Measurements from ENCODE around the gene NUTM2G.
"Not testable (repeated sequence)": the region's sequence is repeated elsewhere in the genome, so short reads cannot be mapped to it uniquely, and the experiment has no call there.

NUTM2G gene

GRCh38 chr9:96928543-96928942, at the start of gene NUTM2G:
Gene NUTM2G (plus strand): TSS chr9:96928843. CDS start chr9:96929025, 182 bp downstream.
- H3K9me3 ChIP-seq (ENCODE audit: severe bottlenecking); H3K4me3 ChIP-seq (ENCODE audit: severe bottlenecking); H3K27me3 ChIP-seq (ENCODE audit: insufficient read depth, poor library complexity, severe bottlenecking); H3K36me3 ChIP-seq (ENCODE audit: low read depth); ATAC-seq (ENCODE audit: low read depth); DNase-seq (ENCODE audit: low spot score); H3K4me1 ChIP-seq (ENCODE audit: insufficient read depth, poor library complexity, severe bottlenecking); H3K27ac ChIP-seq (ENCODE audit: poor library complexity, severe bottlenecking): not testable (repeated sequence)

- H3K27me3 ChIP-seq (ENCODE audit: insufficient read depth, poor library complexity, severe bottlenecking): no peaks in the 10 kb centered on the region
- no peaks in the 10 kb centered on the region for H3K36me3 ChIP-seq (ENCODE audit: low read depth)
- peaks cover 18% of the 10 kb centered on the region for H3K4me1 ChIP-seq (ENCODE audit: insufficient read depth, poor library complexity, severe bottlenecking)
- peak; percentile 13; the same call in 1 of the 3 replicates for ATAC-seq (ENCODE audit: low read depth)
- DNase-seq (ENCODE audit: low spot score): no peak
- no peaks in the 10 kb centered on the region for H3K9me3 ChIP-seq (ENCODE audit: severe bottlenecking)
- TF ChIP-seq CTCF (IDR thresholded peaks at IDR 0.05; ENCODE audit: poor library complexity, severe bottlenecking): no peak
- H3K27ac ChIP-seq (ENCODE audit: poor library complexity, severe bottlenecking): peak overlapping the region; percentile 72
- no peak overlapping the region for H3K4me3 ChIP-seq (ENCODE audit: severe bottlenecking)
These were observed 44.7 kb upstream of the NUTM2G start for GRCh38 chr9:96883922-96884321.

GRCh38 chr9:96884443-96884842, 44.2 kb upstream of the NUTM2G start:
- peak; percentile 94 for DNase-seq (ENCODE audit: low spot score)
- peak overlapping the region; percentile 72 for H3K27ac ChIP-seq (ENCODE audit: poor library complexity, severe bottlenecking)
- H3K4me3 ChIP-seq (ENCODE audit: severe bottlenecking): no peak overlapping the region
- no peak for TF ChIP-seq CTCF (IDR thresholded peaks at IDR 0.05; ENCODE audit: poor library complexity, severe bottlenecking)
- no peaks in the 10 kb centered on the region for H3K36me3 ChIP-seq (ENCODE audit: low read depth)
- H3K27me3 ChIP-seq (ENCODE audit: insufficient read depth, poor library complexity, severe bottlenecking): no peaks in the 10 kb centered on the region
- H3K4me1 ChIP-seq (ENCODE audit: insufficient read depth, poor library complexity, severe bottlenecking): peaks cover 18% of the 10 kb centered on the region
- no peaks in the 10 kb centered on the region for H3K9me3 ChIP-seq (ENCODE audit: severe bottlenecking)
- ATAC-seq (ENCODE audit: low read depth): peak; percentile 98

GRCh38 chr9:96885424-96885823, 43.2 kb upstream of the NUTM2G start:
- no peak for TF ChIP-seq CTCF (IDR thresholded peaks at IDR 0.05; ENCODE audit: poor library complexity, severe bottlenecking)
- Histone ChIP-seq H3K4me1 (ENCODE audit: insufficient read depth, poor library complexity, severe bottlenecking) (peaks cover 18% of the 10 kb centered on the region), H3K9me3 (ENCODE audit: severe bottlenecking) (no peaks in the 10 kb centered on the region), H3K36me3 (ENCODE audit: low read depth) (no peaks in the 10 kb centered on the region), H3K27me3 (ENCODE audit: insufficient read depth, poor library complexity, severe bottlenecking) (no peaks in the 10 kb centered on the region), H3K27ac (ENCODE audit: poor library complexity, severe bottlenecking) (peak overlapping the region; percentile 72), H3K4me3 (ENCODE audit: severe bottlenecking) (no peak overlapping the region)
- ATAC-seq (ENCODE audit: low read depth) (no peak), DNase-seq (ENCODE audit: low spot score) (no peak)

GRCh38 chr9:96888591-96888990, 40.1 kb upstream of the NUTM2G start:
- TF ChIP-seq CTCF (IDR thresholded peaks at IDR 0.05; ENCODE audit: poor library complexity, severe bottlenecking): no peak
- DNase-seq (ENCODE audit: low spot score): no peak
- no peaks in the 10 kb centered on the region for H3K27me3 ChIP-seq (ENCODE audit: insufficient read depth, poor library complexity, severe bottlenecking)
- H3K4me3 ChIP-seq (ENCODE audit: severe bottlenecking): no peak overlapping the region
- no peak for ATAC-seq (ENCODE audit: low read depth)
- H3K27ac ChIP-seq (ENCODE audit: poor library complexity, severe bottlenecking): no peak overlapping the region
- H3K4me1 ChIP-seq (ENCODE audit: insufficient read depth, poor library complexity, severe bottlenecking): peaks cover 18% of the 10 kb centered on the region
- H3K9me3 ChIP-seq (ENCODE audit: severe bottlenecking): no peaks in the 10 kb centered on the region
- H3K36me3 ChIP-seq (ENCODE audit: low read depth): no peaks in the 10 kb centered on the region
